GM12801 (cell line): ENCODE data around the gene CNTNAP2.

Experiments
- CTCF ChIP-seq: IDR thresholded peaks from one replicate; pipeline ENCODE4 v1.5.1; 2011; ENCODE audit warnings: control low read depth; ENCODE audit not compliant: insufficient read length; ENCODE audit errors: extremely low read depth

The CNTNAP2 gene

GRCh38 chr7:146670532-146670931 is 553.9 kb downstream of the CNTNAP2 start:
- TF ChIP-seq CTCF, result no peak

- TF ChIP-seq CTCF, result no peak
Observed at GRCh38 chr7:146681487-146681886, 564.9 kb downstream of the CNTNAP2 start.

GRCh38 chr7:146683439-146683838 is 566.8 kb downstream of the CNTNAP2 start:
- TF ChIP-seq CTCF, result no peak

GRCh38 chr7:146690987-146691386 is 574.4 kb downstream of the CNTNAP2 start:
- no peak for TF ChIP-seq CTCF

GRCh38 chr7:146698995-146699610 is 582.5 kb downstream of the CNTNAP2 start:
- no peak for TF ChIP-seq CTCF

GRCh38 chr7:146700015-146700560 is 583.5 kb downstream of the CNTNAP2 start:
- no peak for TF ChIP-seq CTCF

- TF ChIP-seq CTCF, result no peak
Observed at GRCh38 chr7:146701166-146701565, 584.6 kb downstream of the CNTNAP2 start.
